GM10266 (cell line): Measurements from ENCODE around the gene IGSF22.

Experiments
- DNase-seq: peaks from one replicate; pipeline ENCODE4 v3.0.0; 2012; ENCODE audit errors: extremely low spot score
- CTCF ChIP-seq: IDR thresholded peaks from 2 replicates; pipeline ENCODE4 v1.5.1; 2012; ENCODE audit warnings: mild to moderate bottlenecking, low read depth; ENCODE audit not compliant: control insufficient read depth, insufficient read depth; ENCODE audit errors: missing control alignments

IGSF22 gene

GRCh38 chr11:18733202-18733601 lies 7.2 kb upstream of the IGSF22 start:
- no peak for DNase-seq
- no peak for TF ChIP-seq CTCF

GRCh38 chr11:18731949-18732821 lies 6.2 kb upstream of the IGSF22 start:
- DNase-seq: peak; percentile 78
- TF ChIP-seq CTCF: peak; percentile 98

- no peak for DNase-seq
- no peak for TF ChIP-seq CTCF
Measured at GRCh38 chr11:18731441-18731840, 5.5 kb upstream of the IGSF22 start.

- DNase-seq: no peak
- no peak for TF ChIP-seq CTCF
Measured at GRCh38 chr11:18730020-18730419, 4.0 kb upstream of the IGSF22 start.

GRCh38 chr11:18729426-18729825 lies 3.4 kb upstream of the IGSF22 start:
- DNase-seq: no peak
- no peak for TF ChIP-seq CTCF

GRCh38 chr11:18728658-18729057 lies 2.7 kb upstream of the IGSF22 start:
- no peak for DNase-seq
- TF ChIP-seq CTCF: no peak

- DNase-seq: peak; percentile 82
- peak; percentile 82 for TF ChIP-seq CTCF
Measured at GRCh38 chr11:18727479-18728236, 1.7 kb upstream of the IGSF22 start.
